Activated CD4-positive, alpha-beta T cell treated with anti-CD3 and anti-CD28 coated beads, Interleukin-2, amount 50 U/mL, for 4 hours (primary cell): ENCODE results near the gene RBM17.
"Not testable (repeated sequence)": the region's sequence is repeated elsewhere in the genome, so short reads cannot be mapped to it uniquely, and the experiment has no call there.

Experiments used
- DNase-seq, 2 experiments: peaks; one replicate each; pipeline ENCODE4 v3.0.0-alpha.2; 2020

Gene RBM17

GRCh38 chr10:6138456-6138855 lies 49.6 kb downstream of the RBM17 start:
- no peak for DNase-seq

- DNase-seq: no peak
Observed at GRCh38 chr10:6139470-6139869, 50.6 kb downstream of the RBM17 start.

GRCh38 chr10:6140141-6140841 lies 51.5 kb downstream of the RBM17 start:
- DNase-seq: no peak

- no peak for DNase-seq
Observed at GRCh38 chr10:6140965-6141295, 52.1 kb downstream of the RBM17 start.

GRCh38 chr10:6141296-6142151 lies 52.7 kb downstream of the RBM17 start:
- DNase-seq: no peak

GRCh38 chr10:6142186-6142585 lies 53.4 kb downstream of the RBM17 start:
- not testable (repeated sequence) for DNase-seq

- DNase-seq: no peak
Observed at GRCh38 chr10:6142644-6143043, 53.8 kb downstream of the RBM17 start.

- DNase-seq: no peak
Observed at GRCh38 chr10:6143181-6143580, 54.3 kb downstream of the RBM17 start.

- peak; percentile 81 to 83 for DNase-seq
Observed at GRCh38 chr10:6144406-6145165, 55.8 kb downstream of the RBM17 start.

- DNase-seq: no peak
Observed at GRCh38 chr10:6145166-6145987, 56.5 kb downstream of the RBM17 start.

- DNase-seq: no peak
Observed at GRCh38 chr10:6146013-6146785, 57.4 kb downstream of the RBM17 start.

- DNase-seq: no peak
Observed at GRCh38 chr10:6146921-6147320, 58.1 kb downstream of the RBM17 start.

GRCh38 chr10:6148251-6148701 lies 59.4 kb downstream of the RBM17 start:
- no peak for DNase-seq

- peak; percentile 39 to 47 for DNase-seq
Observed at GRCh38 chr10:6148908-6149307, 60.1 kb downstream of the RBM17 start.

GRCh38 chr10:6151087-6151977 lies 62.5 kb downstream of the RBM17 start:
- peak in 1 of 2 experiments; percentile 44 for DNase-seq

- DNase-seq: no peak
Observed at GRCh38 chr10:6153845-6154244, 65.0 kb downstream of the RBM17 start.

- no peak for DNase-seq
Observed at GRCh38 chr10:6154566-6154965, 65.7 kb downstream of the RBM17 start.

GRCh38 chr10:6158276-6158675 lies 69.4 kb downstream of the RBM17 start:
- DNase-seq: no peak

- DNase-seq: no peak
Observed at GRCh38 chr10:6161921-6162320, 73.1 kb downstream of the RBM17 start.

- DNase-seq: no peak
Observed at GRCh38 chr10:6162589-6163356, 73.9 kb downstream of the RBM17 start.
